GM12891 (cell line): Measurements from ENCODE around the gene ANTKMT.

Experiments used
- PAX5 ChIP-seq: IDR thresholded peaks from 2 replicates; pipeline ENCODE4 v1.6.1; 2011; ENCODE audit warnings: low read length, moderate library complexity, mild to moderate bottlenecking; ENCODE audit not compliant: insufficient read depth, severe bottlenecking
- POLR2A ChIP-seq: IDR thresholded peaks from 2 replicates; pipeline ENCODE4 v1.6.1; 2011; ENCODE audit warnings: low read depth, low read length, control low read depth
- POLR2AphosphoS5 ChIP-seq: IDR thresholded peaks from 2 replicates; pipeline ENCODE4 v1.6.1; 2011; ENCODE audit warnings: low read depth, low read length, control low read depth
- TAF1 ChIP-seq: IDR thresholded peaks from 2 replicates; pipeline ENCODE4 v1.6.1; 2011; ENCODE audit warnings: low read depth, low read length, control low read depth

GRCh38 chr16:711548-712320 lies 9.2 kb upstream of the ANTKMT start:
- TF ChIP-seq TAF1, result no peak
- TF ChIP-seq POLR2A, result no peak
- TF ChIP-seq POLR2AphosphoS5, result no peak
- TF ChIP-seq PAX5, result no peak
